ENCODE data around the gene PRKN.

The PRKN gene

DNA sequence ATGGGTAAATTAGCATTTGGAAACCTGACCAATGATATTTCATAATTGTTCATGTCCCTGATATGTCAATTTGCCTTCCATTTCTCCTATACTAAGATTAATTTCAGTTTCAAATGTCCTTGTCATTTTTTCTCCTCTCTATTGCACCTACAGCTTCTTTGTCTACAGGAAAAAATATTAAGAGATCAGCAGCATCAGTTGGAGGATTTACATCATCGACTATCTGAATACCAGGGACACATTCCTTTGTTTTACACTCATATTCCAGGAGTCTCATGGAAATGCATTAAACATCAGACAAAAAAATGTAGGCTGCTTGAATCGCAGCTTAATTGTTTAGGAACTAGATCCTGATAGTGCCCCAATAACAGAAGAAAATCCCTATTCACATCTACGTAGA, 188.2 kb downstream of the PRKN start:
- Histone ChIP-seq H3K9me2 (ENCODE audit: low read depth, low read length) (no peaks in the 10 kb centered on the region), H3K9me3 (ENCODE audit: low read length) (no peaks in the 10 kb centered on the region), H2AFZ (ENCODE audit: low read length) (no peak overlapping the region), H3K27ac (ENCODE audit: low read depth, low read length, poor library complexity, severe bottlenecking) (no peak overlapping the region), H3K4me2 (ENCODE audit: low read length) (no peak overlapping the region), H3K27me3 (ENCODE audit: insufficient read depth, low read length) (no peaks in the 10 kb centered on the region), H3K79me2 (ENCODE audit: insufficient read depth, low read length) (no peaks in the 10 kb centered on the region), H3K36me3 (ENCODE audit: insufficient read depth, low read length) (no peaks in the 10 kb centered on the region), H3K9ac (ENCODE audit: low read length) (no peak overlapping the region), H4K20me1 (ENCODE audit: insufficient read depth, low read length) (no peaks in the 10 kb centered on the region), H3K4me3 (ENCODE audit: low read depth, low read length, poor library complexity, severe bottlenecking) (no peak overlapping the region), H3F3A (ENCODE audit: insufficient read depth, low read length) (no peaks in the 10 kb centered on the region), H3K4me1 (ENCODE audit: insufficient read depth, low read length, severe bottlenecking) (no peaks in the 10 kb centered on the region)
- TF ChIP-seq, protein P1, sequence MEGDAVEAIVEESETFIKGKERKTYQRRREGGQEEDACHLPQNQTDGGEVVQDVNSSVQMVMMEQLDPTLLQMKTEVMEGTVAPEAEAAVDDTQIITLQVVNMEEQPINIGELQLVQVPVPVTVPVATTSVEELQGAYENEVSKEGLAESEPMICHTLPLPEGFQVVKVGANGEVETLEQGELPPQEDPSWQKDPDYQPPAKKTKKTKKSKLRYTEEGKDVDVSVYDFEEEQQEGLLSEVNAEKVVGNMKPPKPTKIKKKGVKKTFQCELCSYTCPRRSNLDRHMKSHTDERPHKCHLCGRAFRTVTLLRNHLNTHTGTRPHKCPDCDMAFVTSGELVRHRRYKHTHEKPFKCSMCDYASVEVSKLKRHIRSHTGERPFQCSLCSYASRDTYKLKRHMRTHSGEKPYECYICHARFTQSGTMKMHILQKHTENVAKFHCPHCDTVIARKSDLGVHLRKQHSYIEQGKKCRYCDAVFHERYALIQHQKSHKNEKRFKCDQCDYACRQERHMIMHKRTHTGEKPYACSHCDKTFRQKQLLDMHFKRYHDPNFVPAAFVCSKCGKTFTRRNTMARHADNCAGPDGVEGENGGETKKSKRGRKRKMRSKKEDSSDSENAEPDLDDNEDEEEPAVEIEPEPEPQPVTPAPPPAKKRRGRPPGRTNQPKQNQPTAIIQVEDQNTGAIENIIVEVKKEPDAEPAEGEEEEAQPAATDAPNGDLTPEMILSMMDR (IDR thresholded peaks at IDR 0.05; ENCODE audit: low read length): no peak

DNA sequence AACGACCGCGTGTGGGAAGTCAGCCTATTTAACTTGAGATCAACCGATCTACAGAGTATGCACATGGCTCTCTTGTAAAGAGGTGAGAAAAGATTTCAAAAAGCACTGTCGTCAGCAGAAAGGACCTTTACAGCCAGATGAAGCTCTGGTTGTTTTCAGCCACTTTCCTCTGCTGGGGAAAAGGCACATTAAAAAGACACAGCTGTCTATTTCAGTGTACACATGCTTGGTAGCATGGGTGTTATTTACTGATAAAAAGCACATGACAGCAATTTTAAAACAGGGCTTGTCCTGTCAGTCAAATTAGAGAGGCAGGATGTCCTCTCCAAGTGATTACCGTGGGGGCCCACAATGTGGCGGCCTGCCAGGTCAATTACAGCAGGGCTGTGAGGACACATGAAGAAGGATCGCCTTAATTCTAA, 188.9 kb downstream of the PRKN start:
- no peak overlapping the region for H3K27ac ChIP-seq (ENCODE audit: low read depth, low read length, poor library complexity, severe bottlenecking)
- TF ChIP-seq EZH2 (IDR thresholded peaks at IDR 0.05; ENCODE audit: borderline replicate concordance, low read length): no peak
- TF ChIP-seq, protein P1 (IDR thresholded peaks at IDR 0.05; ENCODE audit: low read length): no peak
- H3K4me1 ChIP-seq (ENCODE audit: insufficient read depth, low read length, severe bottlenecking): no peaks in the 10 kb centered on the region
- no peaks in the 10 kb centered on the region for H3K79me2 ChIP-seq (ENCODE audit: insufficient read depth, low read length)
- H3K27me3 ChIP-seq (ENCODE audit: insufficient read depth, low read length): no peaks in the 10 kb centered on the region
- H3K9ac ChIP-seq (ENCODE audit: low read length): no peak overlapping the region
- no peak overlapping the region for H3K4me3 ChIP-seq (ENCODE audit: low read depth, low read length, poor library complexity, severe bottlenecking)
- H3K9me2 ChIP-seq (ENCODE audit: low read depth, low read length): no peaks in the 10 kb centered on the region
- H3F3A ChIP-seq (ENCODE audit: insufficient read depth, low read length): no peaks in the 10 kb centered on the region
- H3K4me2 ChIP-seq (ENCODE audit: low read length): no peak overlapping the region
- no peaks in the 10 kb centered on the region for H4K20me1 ChIP-seq (ENCODE audit: insufficient read depth, low read length)
- no peaks in the 10 kb centered on the region for H3K36me3 ChIP-seq (ENCODE audit: insufficient read depth, low read length)
- H2AFZ ChIP-seq (ENCODE audit: low read length): no peak overlapping the region
- H3K9me3 ChIP-seq (ENCODE audit: low read length): no peaks in the 10 kb centered on the region

DNA sequence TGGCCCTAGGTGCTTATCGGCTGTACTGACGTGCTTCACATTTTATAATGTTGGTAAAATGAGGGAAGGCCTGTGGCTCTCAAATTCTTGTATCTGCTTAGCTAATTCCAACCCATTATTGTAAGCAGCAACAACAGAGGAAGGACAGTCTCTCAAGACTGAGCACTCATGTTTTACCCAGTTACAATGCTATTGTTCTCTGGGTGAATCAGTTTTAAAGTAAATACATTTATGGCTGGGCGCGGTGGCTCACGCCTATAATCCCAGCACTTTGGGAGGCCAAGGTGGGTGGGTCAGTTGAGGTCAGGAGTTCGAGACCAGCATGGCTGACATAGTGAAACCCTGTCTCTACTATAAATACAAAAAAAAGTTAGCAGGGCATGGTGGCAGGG, 194.6 kb downstream of the PRKN start:
- Histone ChIP-seq H3F3A (ENCODE audit: insufficient read depth, low read length) (no peaks in the 10 kb centered on the region), H3K79me2 (ENCODE audit: insufficient read depth, low read length) (no peaks in the 10 kb centered on the region), H4K20me1 (ENCODE audit: insufficient read depth, low read length) (no peaks in the 10 kb centered on the region), H3K9me2 (ENCODE audit: low read depth, low read length) (no peaks in the 10 kb centered on the region), H3K4me1 (ENCODE audit: insufficient read depth, low read length, severe bottlenecking) (no peaks in the 10 kb centered on the region), H3K36me3 (ENCODE audit: insufficient read depth, low read length) (no peaks in the 10 kb centered on the region), H3K4me2 (ENCODE audit: low read length) (no peak overlapping the region), H2AFZ (ENCODE audit: low read length) (no peak overlapping the region), H3K27ac (ENCODE audit: low read depth, low read length, poor library complexity, severe bottlenecking) (no peak overlapping the region), H3K9ac (ENCODE audit: low read length) (no peak overlapping the region), H3K9me3 (ENCODE audit: low read length) (no peaks in the 10 kb centered on the region), H3K4me3 (ENCODE audit: low read depth, low read length, poor library complexity, severe bottlenecking) (no peak overlapping the region), H3K27me3 (ENCODE audit: insufficient read depth, low read length) (no peaks in the 10 kb centered on the region)
- TF ChIP-seq, protein P1 (IDR thresholded peaks at IDR 0.05; ENCODE audit: low read length): no peak
- no peak for TF ChIP-seq EZH2 (IDR thresholded peaks at IDR 0.05; ENCODE audit: borderline replicate concordance, low read length)

Data from OCI-LY1 (cell line).